Tibial artery (tissue), 4 donors: ENCODE results near the gene GPATCH8.
"Not testable (repeated sequence)": the region's sequence is repeated elsewhere in the genome, so short reads cannot be mapped to it uniquely, and the experiment has no call there.

Source experiments
- DNase-seq, 2 donors: peaks; one replicate each; pipeline ENCODE4 v3.0.0-alpha.2; 2019
- H3K27ac ChIP-seq, 2 donors: fragments of 200-600 bp; sonication (generic) in 1 of 2; 1 replicate in 1 of 2; 2 replicates in 1 of 2; pipeline ENCODE4 v1.5.1; 2018 to 2019; ENCODE audit warnings: mild to moderate bottlenecking in 1 of 2
- H3K27me3 ChIP-seq, 2 donors: fragments of 200-600 bp; sonication (generic) in 1 of 2; one replicate each; pipeline versions ENCODE4 v1.5.1 to v1.6.0; 2016 to 2019
- H3K36me3 ChIP-seq, 3 donors: fragments of 200-600 bp; sonication (generic) in 2 of 3; one replicate each; pipeline ENCODE4 v1.5.1; 2016 to 2019; ENCODE audit warnings: mild to moderate bottlenecking in 2 of 3
- H3K4me1 ChIP-seq, 4 donors: fragments of 200-600 bp; sonication (generic) in 2 of 4; 1 replicate in 3 of 4; 2 replicates in 1 of 4; pipeline ENCODE4 v1.5.1; 2016 to 2019
- H3K4me3 ChIP-seq, 2 donors: fragments of 200-600 bp; sonication (generic) in 1 of 2; 1 replicate in 1 of 2; 2 replicates in 1 of 2; pipeline ENCODE4 v1.5.1; 2018 to 2019; ENCODE audit warnings: mild to moderate bottlenecking in 2 of 2
- H3K9me3 ChIP-seq, 3 donors: fragments of 200-600 bp; sonication (generic) in 1 of 3; one replicate each; pipeline ENCODE4 v1.5.1; 2016 to 2019
- intact Hi-C: fragments of 100-400 bp; cut with DNase I; formaldehyde crosslinking; loops from one replicate; pipeline ENCODE4 v1.15.0; 2023; ENCODE audit warnings: low total_unique reads
- TF ChIP-seq, protein P1 (sequence below), 2 experiments: fragments of 200-600 bp in 1 of 2; fragments of 450-650 bp in 1 of 2; IDR thresholded peaks; one replicate each; pipeline ENCODE4 v1.5.1; 2017 to 2019; ENCODE audit warnings: antibody characterized with exemption in 2 of 2, mild to moderate bottlenecking in 1 of 2, moderate library complexity in 1 of 2

Gene GPATCH8

DNA sequence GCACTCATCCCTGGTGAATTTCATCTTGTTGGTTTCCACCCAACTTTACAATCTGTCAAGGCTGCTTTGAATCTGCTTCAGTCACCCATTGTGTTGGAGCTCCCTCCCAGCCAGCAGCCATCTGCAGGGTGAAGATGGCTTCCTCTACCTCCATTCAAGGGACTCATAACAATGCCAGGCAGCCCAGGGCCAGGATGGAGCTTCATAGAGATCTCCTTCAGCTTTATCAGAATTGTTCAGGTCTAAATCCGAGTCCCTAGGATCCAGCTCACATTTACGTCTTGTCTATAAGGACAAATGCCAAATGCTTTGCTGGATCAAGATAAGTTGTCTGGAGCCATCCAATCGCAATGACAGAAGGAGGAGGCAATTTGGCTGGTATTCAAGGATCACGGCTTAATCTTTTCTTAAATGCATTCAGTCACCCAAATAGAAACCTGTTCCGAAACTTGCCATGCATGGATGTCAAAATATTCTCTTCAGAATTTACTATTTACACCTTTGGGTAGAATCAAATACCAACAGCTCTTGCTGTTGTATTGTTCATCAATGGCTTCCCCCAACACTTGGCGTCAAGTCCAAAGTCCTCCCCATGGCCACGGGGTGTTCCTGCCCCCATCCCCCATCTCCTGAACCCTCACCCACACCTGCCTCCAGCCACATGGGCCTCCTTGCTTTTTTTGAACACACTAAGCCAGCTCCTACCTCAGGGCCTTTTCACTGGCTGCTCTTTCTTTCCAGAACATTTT lies 135.8 kb downstream of the GPATCH8 start:
- no peaks in the 10 kb centered on the region for H3K9me3 ChIP-seq
- H3K4me3 ChIP-seq: no peak overlapping the region
- no peak overlapping the region for H3K27ac ChIP-seq
- H3K36me3 ChIP-seq: no peaks in the 10 kb centered on the region
- H3K4me1 ChIP-seq: peaks cover 0 to 19% (median 16%) of the 10 kb centered on the region in 4 donors
- DNase-seq: no peak
- TF ChIP-seq, protein P1, sequence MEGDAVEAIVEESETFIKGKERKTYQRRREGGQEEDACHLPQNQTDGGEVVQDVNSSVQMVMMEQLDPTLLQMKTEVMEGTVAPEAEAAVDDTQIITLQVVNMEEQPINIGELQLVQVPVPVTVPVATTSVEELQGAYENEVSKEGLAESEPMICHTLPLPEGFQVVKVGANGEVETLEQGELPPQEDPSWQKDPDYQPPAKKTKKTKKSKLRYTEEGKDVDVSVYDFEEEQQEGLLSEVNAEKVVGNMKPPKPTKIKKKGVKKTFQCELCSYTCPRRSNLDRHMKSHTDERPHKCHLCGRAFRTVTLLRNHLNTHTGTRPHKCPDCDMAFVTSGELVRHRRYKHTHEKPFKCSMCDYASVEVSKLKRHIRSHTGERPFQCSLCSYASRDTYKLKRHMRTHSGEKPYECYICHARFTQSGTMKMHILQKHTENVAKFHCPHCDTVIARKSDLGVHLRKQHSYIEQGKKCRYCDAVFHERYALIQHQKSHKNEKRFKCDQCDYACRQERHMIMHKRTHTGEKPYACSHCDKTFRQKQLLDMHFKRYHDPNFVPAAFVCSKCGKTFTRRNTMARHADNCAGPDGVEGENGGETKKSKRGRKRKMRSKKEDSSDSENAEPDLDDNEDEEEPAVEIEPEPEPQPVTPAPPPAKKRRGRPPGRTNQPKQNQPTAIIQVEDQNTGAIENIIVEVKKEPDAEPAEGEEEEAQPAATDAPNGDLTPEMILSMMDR (IDR thresholded peaks at IDR 0.05): no peak
- peaks cover 0 to 83% of the 10 kb centered on the region in 2 donors for H3K27me3 ChIP-seq
- intact Hi-C loops: no loop called here

DNA sequence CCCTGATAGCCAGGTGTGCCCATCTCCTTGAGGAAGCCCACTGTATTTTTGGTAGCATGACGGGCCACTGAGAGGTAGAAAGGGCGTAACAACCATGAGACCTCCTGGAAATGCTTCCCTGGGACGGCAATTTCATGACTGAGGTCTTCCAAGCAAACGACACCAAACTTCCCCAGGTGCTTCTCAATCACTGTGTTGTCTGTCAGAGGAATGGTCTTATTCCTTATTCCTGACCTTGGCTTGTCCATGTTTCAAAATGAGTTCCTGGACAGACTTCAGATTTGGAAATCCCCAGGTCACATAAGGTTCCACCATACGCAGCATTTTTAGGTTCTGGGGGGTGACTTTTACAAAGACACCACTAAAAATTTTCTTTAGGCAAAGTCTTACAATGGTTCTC lies 138.2 kb downstream of the GPATCH8 start:
- H3K27ac ChIP-seq, DNase-seq, H3K9me3 ChIP-seq, intact Hi-C loops, H3K4me3 ChIP-seq, H3K36me3 ChIP-seq: not testable (repeated sequence)
- H3K27me3 ChIP-seq: peaks cover 0 to 80% of the 10 kb centered on the region in 2 donors
- H3K4me1 ChIP-seq: peaks cover 0 to 20% (median 16%) of the 10 kb centered on the region in 4 donors

DNA sequence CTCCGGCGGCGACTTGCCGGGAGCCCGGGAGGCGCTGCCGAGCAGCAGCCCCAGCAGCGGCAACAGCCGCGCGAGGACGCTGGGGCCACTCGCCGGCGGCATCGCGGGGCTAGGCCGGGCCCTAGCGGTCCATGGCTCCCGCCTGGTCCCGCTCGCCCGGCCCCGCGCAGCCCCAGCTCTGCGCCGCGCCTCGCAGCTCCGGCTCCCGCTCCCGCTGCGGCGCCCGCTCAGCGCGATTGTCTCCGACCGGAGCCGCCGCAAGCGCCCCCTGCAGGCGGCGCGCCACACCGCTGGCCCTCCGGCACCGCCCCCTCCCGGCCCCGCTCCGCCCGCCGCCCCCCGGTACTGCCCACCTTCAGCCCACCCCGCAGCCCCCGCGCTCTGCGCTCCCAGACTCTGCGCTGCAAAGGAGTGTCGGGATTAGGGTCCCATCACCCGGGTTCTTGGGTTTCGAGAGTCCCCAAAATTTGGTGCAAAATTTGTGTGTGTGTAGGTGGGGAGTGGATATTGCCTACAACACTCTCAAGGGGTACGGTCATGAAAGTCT lies 139.5 kb downstream of the GPATCH8 start, which contains the start of gene FAM171A2:
TSS of gene FAM171A2 (minus strand) at position 241 of the 547 bp plus-strand sequence. CDS start at position 102, 139 bp downstream.
- Histone ChIP-seq H3K36me3 (no peaks in the 10 kb centered on the region), H3K4me1 (peaks cover 0 to 20% (median 16%) of the 10 kb centered on the region in 4 donors), H3K27me3 (peaks cover 0 to 67% of the 10 kb centered on the region in 2 donors), H3K9me3 (no peaks in the 10 kb centered on the region), H3K27ac (no peak within 1 kb of the TSS), H3K4me3 (peak within 1 kb of the TSS; percentile 49 to 60)
- intact Hi-C loops: no loop called here
- DNase-seq: peak in 1 of 2 donors; percentile 67
- TF ChIP-seq, protein P1 (IDR thresholded peaks at IDR 0.05): peak; percentile 56 to 58

- Histone ChIP-seq H3K4me3 (peak overlapping the region; percentile 49 to 60), H3K9me3 (no peaks in the 10 kb centered on the region), H3K36me3 (no peaks in the 10 kb centered on the region), H3K27me3 (peaks cover 0 to 61% of the 10 kb centered on the region in 2 donors), H3K27ac (no peak overlapping the region), H3K4me1 (peaks cover 0 to 20% (median 16%) of the 10 kb centered on the region in 4 donors)
- TF ChIP-seq, protein P1 (IDR thresholded peaks at IDR 0.05): no peak
- intact Hi-C loops: no loop called here
- DNase-seq: peak in 1 of 2 donors; percentile 65
Observed at GRCh38 chr17:44362949-44363612, 140.1 kb downstream of the GPATCH8 start.

- intact Hi-C loops: no loop called here
- H3K4me3 ChIP-seq: peak overlapping the region in 1 of 2 donors; percentile 60
Observed at GRCh38 chr17:44362459-44362948, 140.7 kb downstream of the GPATCH8 start.

More at GRCh38 chr17:44362459-44362948, 140.7 kb downstream of the GPATCH8 start:
- peak in 1 of 2 donors; percentile 62 for DNase-seq
- peaks cover 0 to 20% (median 16%) of the 10 kb centered on the region in 4 donors for H3K4me1 ChIP-seq
- peaks cover 0 to 58% of the 10 kb centered on the region in 2 donors for H3K27me3 ChIP-seq
- no peaks in the 10 kb centered on the region for H3K36me3 ChIP-seq
- TF ChIP-seq, protein P1 (IDR thresholded peaks at IDR 0.05): no peak
- H3K27ac ChIP-seq: no peak overlapping the region
- no peaks in the 10 kb centered on the region for H3K9me3 ChIP-seq
